GM11168 (cell line): ENCODE results near the gene SNX3.

ENCODE experiments used
- in situ Hi-C: fragments of 300-500 bp; cut with MboI; formaldehyde crosslinking; loops from one replicate; pipeline ENCODE4 v1.12.0; 2022; ENCODE audit warnings: low sequenced_read_pairs; ENCODE audit not compliant: unreplicated experiment

Gene SNX3

GRCh38 chr6:108171918-108172516 is 88.8 kb downstream of the SNX3 start:
- in situ Hi-C loops = no loop called here

- in situ Hi-C loops = no loop called here
These were observed 89.4 kb downstream of the SNX3 start for GRCh38 chr6:108171291-108171917.

- in situ Hi-C loops = no loop called here
These were observed 90.2 kb downstream of the SNX3 start for GRCh38 chr6:108170332-108171290.

- in situ Hi-C loops = no loop called here
These were observed 91.1 kb downstream of the SNX3 start for GRCh38 chr6:108169464-108170331.

GRCh38 chr6:108168501-108169463 is 92.1 kb downstream of the SNX3 start:
- in situ Hi-C loops = no loop called here

- in situ Hi-C loops = no loop called here
These were observed 92.8 kb downstream of the SNX3 start for GRCh38 chr6:108168090-108168463.

GRCh38 chr6:108167449-108168089 is 93.3 kb downstream of the SNX3 start:
- in situ Hi-C loops = no loop called here

GRCh38 chr6:108166664-108167448 is 94.0 kb downstream of the SNX3 start:
- in situ Hi-C loops = no loop called here

- in situ Hi-C loops = no loop called here
These were observed 94.9 kb downstream of the SNX3 start, which contains the start of gene NR2E1 for GRCh38 chr6:108165714-108166663. Gene NR2E1, plus strand, starts transcription at chr6:108166022. Its CDS starts 744 bp downstream, at chr6:108166766.

GRCh38 chr6:108164815-108165706 is 95.8 kb downstream of the SNX3 start:
- in situ Hi-C loops = no loop called here

GRCh38 chr6:108164543-108164814 is 96.4 kb downstream of the SNX3 start:
- in situ Hi-C loops = no loop called here

- in situ Hi-C loops = no loop called here
These were observed 96.9 kb downstream of the SNX3 start for GRCh38 chr6:108163644-108164542.

GRCh38 chr6:108163267-108163643 is 97.6 kb downstream of the SNX3 start:
- in situ Hi-C loops = no loop called here

GRCh38 chr6:108161724-108162282 is 99.0 kb downstream of the SNX3 start:
- in situ Hi-C loops = no loop called here
